Loucy (cell line): ENCODE data around the gene STAT5B.
"Not testable (repeated sequence)": the region's sequence is repeated elsewhere in the genome, so short reads cannot be mapped to it uniquely, and the experiment has no call there.

Source experiments
- H2AFZ ChIP-seq: fragments of 200-600 bp; sonication (generic); 2 replicates; pipeline ENCODE4 v1.6.0; 2016; ENCODE audit warnings: antibody characterized with exemption, mild to moderate bottlenecking, low read length, moderate library complexity
- H3F3A ChIP-seq: fragments of 200-600 bp; 2 replicates; pipeline ENCODE4 v1.6.0; 2016; ENCODE audit warnings: antibody characterized with exemption, low read depth, mild to moderate bottlenecking
- H3K27me3 ChIP-seq: fragments of 200-600 bp; sonication (generic); 2 replicates; pipeline ENCODE4 v1.6.1; 2014; ENCODE audit warnings: low read length, mild to moderate bottlenecking; ENCODE audit not compliant: insufficient read depth, poor library complexity, severe bottlenecking
- H3K36me3 ChIP-seq: fragments of 200-600 bp; sonication (generic); 2 replicates; pipeline ENCODE4 v1.6.1; 2016; ENCODE audit warnings: low read length; ENCODE audit not compliant: insufficient read depth
- H3K4me1 ChIP-seq: fragments of 200-600 bp; sonication (generic); 2 replicates; pipeline ENCODE4 v1.5.1; 2014; ENCODE audit warnings: low read length, mild to moderate bottlenecking; ENCODE audit not compliant: insufficient read depth, poor library complexity, severe bottlenecking
- H3K4me2 ChIP-seq: fragments of 200-600 bp; sonication (generic); 2 replicates; pipeline ENCODE4 v1.6.0; 2014; ENCODE audit warnings: antibody characterized with exemption, low read length, low read depth, mild to moderate bottlenecking; ENCODE audit not compliant: poor library complexity, severe bottlenecking
- H3K4me3 ChIP-seq: fragments of 200-600 bp; sonication (generic); 2 replicates; pipeline ENCODE4 v1.5.1; 2014; ENCODE audit warnings: low read length, mild to moderate bottlenecking, mixed read lengths; ENCODE audit not compliant: poor library complexity, severe bottlenecking
- H3K79me2 ChIP-seq: fragments of 200-600 bp; sonication (generic); 2 replicates; pipeline ENCODE4 v1.6.1; 2014; ENCODE audit warnings: low read length; ENCODE audit not compliant: insufficient read depth
- H3K9ac ChIP-seq: fragments of 200-600 bp; sonication (generic); 2 replicates; pipeline ENCODE4 v1.6.0; 2014; ENCODE audit warnings: mild to moderate bottlenecking, low read depth, low read length, moderate library complexity; ENCODE audit not compliant: poor library complexity, severe bottlenecking
- H3K9me2 ChIP-seq: fragments of 200-600 bp; sonication (generic); replicated peaks from 2 replicates; pipeline ENCODE4 v1.6.1; 2016; ENCODE audit warnings: low read depth, low read length, mixed read lengths
- H3K9me3 ChIP-seq: fragments of 200-600 bp; sonication (generic); 2 replicates; pipeline ENCODE4 v1.6.1; 2014; ENCODE audit warnings: mild to moderate bottlenecking, antibody characterized with exemption, low read length, low read depth; ENCODE audit not compliant: insufficient read depth
- H4K20me1 ChIP-seq: fragments of 200-600 bp; sonication (generic); 2 replicates; pipeline ENCODE4 v1.6.0; 2014; ENCODE audit warnings: antibody characterized with exemption, low read length, mild to moderate bottlenecking; ENCODE audit not compliant: insufficient read depth, poor library complexity, severe bottlenecking
- CTCF ChIP-seq: fragments of 200-600 bp; sonication (generic); conservative IDR thresholded peaks from 2 replicates; pipeline ENCODE4 v1.5.1; 2014; ENCODE audit warnings: mild to moderate bottlenecking, antibody characterized with exemption, low read length
- EZH2phosphoT487 ChIP-seq: fragments of 200-600 bp; IDR thresholded peaks from 2 replicates; pipeline ENCODE4 v1.6.1; 2018; ENCODE audit warnings: antibody characterized with exemption, mild to moderate bottlenecking, moderate library complexity, borderline replicate concordance

The STAT5B gene

GRCh38 chr17:42224651-42225050 is 51.5 kb downstream of the STAT5B start:
- Histone ChIP-seq H3F3A (no peaks in the 10 kb centered on the region), H3K9me2 (no peaks in the 10 kb centered on the region), H3K79me2 (peaks cover 12% of the 10 kb centered on the region; the same call in 1 of the 2 replicates), H2AFZ (no peak overlapping the region), H3K4me2 (no peak overlapping the region), H4K20me1 (no peaks in the 10 kb centered on the region), H3K36me3 (peaks cover 74% of the 10 kb centered on the region; the same call in 1 of the 2 replicates), H3K27me3 (no peaks in the 10 kb centered on the region), H3K9me3 (no peaks in the 10 kb centered on the region), H3K4me3 (no peak overlapping the region), H3K9ac (no peak overlapping the region), H3K4me1 (no peaks in the 10 kb centered on the region)
- TF ChIP-seq EZH2phosphoT487 (no peak), CTCF (no peak)

- no peaks in the 10 kb centered on the region for H3K79me2 ChIP-seq
- H3K4me1 ChIP-seq: no peaks in the 10 kb centered on the region
- no peaks in the 10 kb centered on the region for H3K9me2 ChIP-seq
- TF ChIP-seq CTCF (peak; percentile 92), EZH2phosphoT487 (no peak)
- H2AFZ ChIP-seq: no peak overlapping the region
- no peaks in the 10 kb centered on the region for H3K27me3 ChIP-seq
- H3K9ac ChIP-seq: no peak overlapping the region
- H4K20me1 ChIP-seq: no peaks in the 10 kb centered on the region
- no peaks in the 10 kb centered on the region for H3K9me3 ChIP-seq
- no peaks in the 10 kb centered on the region for H3F3A ChIP-seq
- H3K4me3 ChIP-seq: no peak overlapping the region
- H3K36me3 ChIP-seq: peaks cover 68% of the 10 kb centered on the region; the same call in 1 of the 2 replicates
- H3K4me2 ChIP-seq: no peak overlapping the region
Measured at GRCh38 chr17:42221886-42222745, 54.1 kb downstream of the STAT5B start.

GRCh38 chr17:42219280-42219679 is 56.9 kb downstream of the STAT5B start:
- H3K4me2 ChIP-seq, H4K20me1 ChIP-seq, H3K9ac ChIP-seq, H3K4me3 ChIP-seq, H3F3A ChIP-seq, H3K27me3 ChIP-seq, H3K9me3 ChIP-seq, H3K79me2 ChIP-seq, H3K4me1 ChIP-seq, H3K9me2 ChIP-seq, H2AFZ ChIP-seq: not testable (repeated sequence)
- peaks cover 79% of the 10 kb centered on the region for H3K36me3 ChIP-seq

GRCh38 chr17:42214156-42214555 is 62.0 kb downstream of the STAT5B start:
- TF ChIP-seq CTCF: no peak
- no peaks in the 10 kb centered on the region for H3K27me3 ChIP-seq
- no peaks in the 10 kb centered on the region for H3F3A ChIP-seq
- H3K9me3 ChIP-seq: no peaks in the 10 kb centered on the region
- no peak overlapping the region for H2AFZ ChIP-seq
- H3K4me2 ChIP-seq: no peak overlapping the region
- no peak overlapping the region for H3K9ac ChIP-seq
- no peak overlapping the region for H3K4me3 ChIP-seq
- no peaks in the 10 kb centered on the region for H3K4me1 ChIP-seq
- H3K36me3 ChIP-seq: peaks cover 86% of the 10 kb centered on the region
- no peaks in the 10 kb centered on the region for H3K9me2 ChIP-seq
- H3K79me2 ChIP-seq: no peaks in the 10 kb centered on the region
- H4K20me1 ChIP-seq: no peaks in the 10 kb centered on the region
